HEK293 (cell line): ENCODE results near the gene POLR3C.

Experiments used
- ATF2 ChIP-seq: fragments of 450-650 bp; formaldehyde crosslinking; IDR thresholded peaks from 2 replicates; pipeline ENCODE4 v1.5.1; 2016; ENCODE audit warnings: missing biosample characterization, missing genetic modification characterization, low read depth
- GLIS1 ChIP-seq: fragments of 450-650 bp; formaldehyde crosslinking; IDR thresholded peaks from 2 replicates; pipeline ENCODE4 v1.5.1; 2016; ENCODE audit warnings: missing biosample characterization, missing genetic modification characterization
- HOXA7 ChIP-seq: sonication (generic); formaldehyde crosslinking; IDR thresholded peaks from 2 replicates; pipeline ENCODE4 v1.8.1; 2022; ENCODE audit warnings: missing genetic modification reagents, borderline replicate concordance
- IKZF3 ChIP-seq: fragments of 450-650 bp; IDR thresholded peaks from 2 replicates; pipeline ENCODE4 v1.5.0; 2018; ENCODE audit warnings: missing biosample characterization, mild to moderate bottlenecking, missing genetic modification characterization, moderate library complexity
- KLF1 ChIP-seq: fragments of 450-650 bp; formaldehyde crosslinking; IDR thresholded peaks from 2 replicates; pipeline ENCODE4 v1.5.1; 2016; ENCODE audit warnings: missing biosample characterization, missing genetic modification characterization
- MYNN ChIP-seq: fragments of 450-650 bp; formaldehyde crosslinking; IDR thresholded peaks from 2 replicates; pipeline ENCODE4 v1.5.1; 2016; ENCODE audit warnings: missing biosample characterization, missing genetic modification characterization, borderline replicate concordance
- OVOL3 ChIP-seq: fragments of 450-650 bp; formaldehyde crosslinking; IDR thresholded peaks from 2 replicates; pipeline ENCODE4 v1.5.1; 2016; ENCODE audit warnings: missing biosample characterization, missing genetic modification characterization
- PRDM1 ChIP-seq: fragments of 450-650 bp; formaldehyde crosslinking; IDR thresholded peaks from 2 replicates; pipeline ENCODE4; 2016; ENCODE audit warnings: missing biosample characterization, missing genetic modification characterization
- ZBTB48 ChIP-seq: fragments of 450-650 bp; formaldehyde crosslinking; IDR thresholded peaks from 2 replicates; pipeline ENCODE4 v1.5.1; 2016; ENCODE audit warnings: missing biosample characterization, missing genetic modification characterization
- ZFP41 ChIP-seq: fragments of 450-650 bp; formaldehyde crosslinking; IDR thresholded peaks from 2 replicates; pipeline ENCODE4 v1.5.1; 2016; ENCODE audit warnings: missing biosample characterization, missing genetic modification characterization, borderline replicate concordance
- ZNF10 ChIP-seq: fragments of 450-650 bp; formaldehyde crosslinking; IDR thresholded peaks from 2 replicates; pipeline ENCODE4 v1.5.1; 2017; ENCODE audit warnings: missing biosample characterization, missing genetic modification characterization
- ZNF24 ChIP-seq: fragments of 450-650 bp; formaldehyde crosslinking; IDR thresholded peaks from 2 replicates; pipeline ENCODE4 v1.5.1; 2016; ENCODE audit warnings: missing biosample characterization, missing genetic modification characterization
- ZNF354C ChIP-seq: fragments of 450-650 bp; formaldehyde crosslinking; IDR thresholded peaks from 2 replicates; pipeline ENCODE4 v1.5.1; 2016; ENCODE audit warnings: missing biosample characterization, missing genetic modification characterization, low read depth, borderline replicate concordance
- ZNF423 ChIP-seq: fragments of 450-650 bp; formaldehyde crosslinking; IDR thresholded peaks from 2 replicates; pipeline ENCODE4 v1.5.1; 2016; ENCODE audit warnings: missing biosample characterization, missing genetic modification characterization
- ZNF530 ChIP-seq: fragments of 450-650 bp; formaldehyde crosslinking; IDR thresholded peaks from 2 replicates; pipeline ENCODE4 v1.5.1; 2016; ENCODE audit warnings: low read depth, missing biosample characterization, missing genetic modification characterization
- ZNF580 ChIP-seq: fragments of 450-650 bp; formaldehyde crosslinking; IDR thresholded peaks from 2 replicates; pipeline ENCODE4 v1.5.1; 2016; ENCODE audit warnings: missing biosample characterization, missing genetic modification characterization
- ZNF623 ChIP-seq: fragments of 450-650 bp; formaldehyde crosslinking; IDR thresholded peaks from 2 replicates; pipeline ENCODE4 v1.5.1; 2016; ENCODE audit warnings: missing biosample characterization, missing genetic modification characterization
- ZNF677 ChIP-seq: fragments of 450-650 bp; IDR thresholded peaks from 2 replicates; pipeline ENCODE4 v1.5.0; 2018; ENCODE audit warnings: missing biosample characterization, mild to moderate bottlenecking, missing genetic modification characterization, moderate library complexity
- ZSCAN4 ChIP-seq: fragments of 450-650 bp; formaldehyde crosslinking; IDR thresholded peaks from 2 replicates; pipeline ENCODE4 v1.5.1; 2017; ENCODE audit warnings: missing biosample characterization, missing genetic modification characterization
- TF ChIP-seq, protein P1 (sequence below): fragments of 450-650 bp; formaldehyde crosslinking; IDR thresholded peaks from 2 replicates; pipeline ENCODE4 v1.5.1; 2016; ENCODE audit warnings: missing biosample characterization, missing genetic modification characterization
- TF ChIP-seq, protein P2 (sequence below): fragments of 450-650 bp; formaldehyde crosslinking; IDR thresholded peaks from 2 replicates; pipeline ENCODE4 v1.5.1; 2016; ENCODE audit warnings: missing biosample characterization, missing genetic modification characterization
- TF ChIP-seq, protein P3 (sequence below): fragments of 450-650 bp; formaldehyde crosslinking; IDR thresholded peaks from 2 replicates; pipeline ENCODE4 v1.5.1; 2016; ENCODE audit warnings: missing biosample characterization, missing genetic modification characterization, borderline replicate concordance
- TF ChIP-seq, protein P4 (sequence below): fragments of 450-650 bp; formaldehyde crosslinking; IDR thresholded peaks from 2 replicates; pipeline ENCODE4 v1.5.1; 2016; ENCODE audit warnings: missing biosample characterization, missing genetic modification characterization
- TF ChIP-seq, protein P5 (sequence below): fragments of 450-650 bp; formaldehyde crosslinking; IDR thresholded peaks from 2 replicates; pipeline ENCODE4 v1.5.1; 2016; ENCODE audit warnings: missing biosample characterization, missing genetic modification characterization

The POLR3C gene

DNA sequence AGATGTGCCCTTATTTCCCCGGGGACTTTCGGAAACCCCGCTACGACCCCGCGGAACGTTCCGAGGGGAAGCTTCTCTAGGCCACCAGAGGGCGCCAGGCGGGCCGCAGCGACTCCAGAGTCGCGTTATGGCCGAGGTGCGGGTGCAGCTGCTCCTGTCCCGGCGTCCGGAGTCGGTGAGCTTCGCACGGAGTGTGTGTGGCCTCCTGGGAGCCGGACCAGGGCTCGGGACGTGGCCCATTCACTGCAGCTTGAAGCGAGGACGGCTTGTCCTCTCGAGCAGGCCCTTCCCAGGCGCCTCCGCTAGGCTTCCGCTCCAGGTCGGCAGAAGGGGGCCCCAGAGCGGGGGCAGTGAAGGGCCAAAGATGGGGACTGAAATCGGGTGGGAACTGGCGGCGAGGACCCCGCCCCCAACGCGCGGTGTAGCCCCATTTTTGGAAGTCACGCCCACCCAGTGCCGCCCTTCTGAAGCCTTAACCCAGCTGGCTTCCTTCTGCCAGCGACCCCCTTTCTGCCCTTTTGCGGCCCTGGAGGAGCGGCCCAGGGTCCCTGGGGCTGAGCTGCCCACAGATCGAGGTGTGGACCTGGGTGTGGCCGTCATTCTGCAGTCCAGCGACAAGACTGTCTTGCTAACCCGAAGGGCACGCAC is 21.6 kb downstream of the POLR3C start, which contains the start of gene NUDT17 (continued):
- TF ChIP-seq, protein P1, sequence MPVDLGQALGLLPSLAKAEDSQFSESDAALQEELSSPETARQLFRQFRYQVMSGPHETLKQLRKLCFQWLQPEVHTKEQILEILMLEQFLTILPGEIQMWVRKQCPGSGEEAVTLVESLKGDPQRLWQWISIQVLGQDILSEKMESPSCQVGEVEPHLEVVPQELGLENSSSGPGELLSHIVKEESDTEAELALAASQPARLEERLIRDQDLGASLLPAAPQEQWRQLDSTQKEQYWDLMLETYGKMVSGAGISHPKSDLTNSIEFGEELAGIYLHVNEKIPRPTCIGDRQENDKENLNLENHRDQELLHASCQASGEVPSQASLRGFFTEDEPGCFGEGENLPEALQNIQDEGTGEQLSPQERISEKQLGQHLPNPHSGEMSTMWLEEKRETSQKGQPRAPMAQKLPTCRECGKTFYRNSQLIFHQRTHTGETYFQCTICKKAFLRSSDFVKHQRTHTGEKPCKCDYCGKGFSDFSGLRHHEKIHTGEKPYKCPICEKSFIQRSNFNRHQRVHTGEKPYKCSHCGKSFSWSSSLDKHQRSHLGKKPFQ, result peak; percentile 96
- no peak for TF ChIP-seq HOXA7 (CRISPR knock-in tag)
- no peak for TF ChIP-seq ZNF677 (tag by site-specific recombination)
- TF ChIP-seq ZSCAN4, result no peak
- TF ChIP-seq ZNF354C, result no peak
- TF ChIP-seq, protein P2, sequence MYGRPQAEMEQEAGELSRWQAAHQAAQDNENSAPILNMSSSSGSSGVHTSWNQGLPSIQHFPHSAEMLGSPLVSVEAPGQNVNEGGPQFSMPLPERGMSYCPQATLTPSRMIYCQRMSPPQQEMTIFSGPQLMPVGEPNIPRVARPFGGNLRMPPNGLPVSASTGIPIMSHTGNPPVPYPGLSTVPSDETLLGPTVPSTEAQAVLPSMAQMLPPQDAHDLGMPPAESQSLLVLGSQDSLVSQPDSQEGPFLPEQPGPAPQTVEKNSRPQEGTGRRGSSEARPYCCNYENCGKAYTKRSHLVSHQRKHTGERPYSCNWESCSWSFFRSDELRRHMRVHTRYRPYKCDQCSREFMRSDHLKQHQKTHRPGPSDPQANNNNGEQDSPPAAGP (tag by site-specific recombination), result 0 out of 2 replicates have a peak, but pooled peaks have one; percentile 26
- TF ChIP-seq MYNN (tag by site-specific recombination), result no peak
- peak; percentile 47 for TF ChIP-seq KLF1 (tag by site-specific recombination)
- TF ChIP-seq PRDM1, result no peak
- no peak for TF ChIP-seq ZNF580
- TF ChIP-seq ATF2 (tag by site-specific recombination), result no peak
- TF ChIP-seq ZBTB48 (tag by site-specific recombination), result peak; percentile 68; the same call in 1 of the 2 replicates
- TF ChIP-seq, protein P3, sequence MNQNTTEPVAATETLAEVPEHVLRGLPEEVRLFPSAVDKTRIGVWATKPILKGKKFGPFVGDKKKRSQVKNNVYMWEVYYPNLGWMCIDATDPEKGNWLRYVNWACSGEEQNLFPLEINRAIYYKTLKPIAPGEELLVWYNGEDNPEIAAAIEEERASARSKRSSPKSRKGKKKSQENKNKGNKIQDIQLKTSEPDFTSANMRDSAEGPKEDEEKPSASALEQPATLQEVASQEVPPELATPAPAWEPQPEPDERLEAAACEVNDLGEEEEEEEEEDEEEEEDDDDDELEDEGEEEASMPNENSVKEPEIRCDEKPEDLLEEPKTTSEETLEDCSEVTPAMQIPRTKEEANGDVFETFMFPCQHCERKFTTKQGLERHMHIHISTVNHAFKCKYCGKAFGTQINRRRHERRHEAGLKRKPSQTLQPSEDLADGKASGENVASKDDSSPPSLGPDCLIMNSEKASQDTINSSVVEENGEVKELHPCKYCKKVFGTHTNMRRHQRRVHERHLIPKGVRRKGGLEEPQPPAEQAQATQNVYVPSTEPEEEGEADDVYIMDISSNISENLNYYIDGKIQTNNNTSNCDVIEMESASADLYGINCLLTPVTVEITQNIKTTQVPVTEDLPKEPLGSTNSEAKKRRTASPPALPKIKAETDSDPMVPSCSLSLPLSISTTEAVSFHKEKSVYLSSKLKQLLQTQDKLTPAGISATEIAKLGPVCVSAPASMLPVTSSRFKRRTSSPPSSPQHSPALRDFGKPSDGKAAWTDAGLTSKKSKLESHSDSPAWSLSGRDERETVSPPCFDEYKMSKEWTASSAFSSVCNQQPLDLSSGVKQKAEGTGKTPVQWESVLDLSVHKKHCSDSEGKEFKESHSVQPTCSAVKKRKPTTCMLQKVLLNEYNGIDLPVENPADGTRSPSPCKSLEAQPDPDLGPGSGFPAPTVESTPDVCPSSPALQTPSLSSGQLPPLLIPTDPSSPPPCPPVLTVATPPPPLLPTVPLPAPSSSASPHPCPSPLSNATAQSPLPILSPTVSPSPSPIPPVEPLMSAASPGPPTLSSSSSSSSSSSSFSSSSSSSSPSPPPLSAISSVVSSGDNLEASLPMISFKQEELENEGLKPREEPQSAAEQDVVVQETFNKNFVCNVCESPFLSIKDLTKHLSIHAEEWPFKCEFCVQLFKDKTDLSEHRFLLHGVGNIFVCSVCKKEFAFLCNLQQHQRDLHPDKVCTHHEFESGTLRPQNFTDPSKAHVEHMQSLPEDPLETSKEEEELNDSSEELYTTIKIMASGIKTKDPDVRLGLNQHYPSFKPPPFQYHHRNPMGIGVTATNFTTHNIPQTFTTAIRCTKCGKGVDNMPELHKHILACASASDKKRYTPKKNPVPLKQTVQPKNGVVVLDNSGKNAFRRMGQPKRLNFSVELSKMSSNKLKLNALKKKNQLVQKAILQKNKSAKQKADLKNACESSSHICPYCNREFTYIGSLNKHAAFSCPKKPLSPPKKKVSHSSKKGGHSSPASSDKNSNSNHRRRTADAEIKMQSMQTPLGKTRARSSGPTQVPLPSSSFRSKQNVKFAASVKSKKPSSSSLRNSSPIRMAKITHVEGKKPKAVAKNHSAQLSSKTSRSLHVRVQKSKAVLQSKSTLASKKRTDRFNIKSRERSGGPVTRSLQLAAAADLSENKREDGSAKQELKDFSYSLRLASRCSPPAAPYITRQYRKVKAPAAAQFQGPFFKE, result no peak
- TF ChIP-seq ZNF423 (tag by site-specific recombination), result no peak
- TF ChIP-seq ZNF24 (tag by site-specific recombination), result no peak
- TF ChIP-seq, protein P4, sequence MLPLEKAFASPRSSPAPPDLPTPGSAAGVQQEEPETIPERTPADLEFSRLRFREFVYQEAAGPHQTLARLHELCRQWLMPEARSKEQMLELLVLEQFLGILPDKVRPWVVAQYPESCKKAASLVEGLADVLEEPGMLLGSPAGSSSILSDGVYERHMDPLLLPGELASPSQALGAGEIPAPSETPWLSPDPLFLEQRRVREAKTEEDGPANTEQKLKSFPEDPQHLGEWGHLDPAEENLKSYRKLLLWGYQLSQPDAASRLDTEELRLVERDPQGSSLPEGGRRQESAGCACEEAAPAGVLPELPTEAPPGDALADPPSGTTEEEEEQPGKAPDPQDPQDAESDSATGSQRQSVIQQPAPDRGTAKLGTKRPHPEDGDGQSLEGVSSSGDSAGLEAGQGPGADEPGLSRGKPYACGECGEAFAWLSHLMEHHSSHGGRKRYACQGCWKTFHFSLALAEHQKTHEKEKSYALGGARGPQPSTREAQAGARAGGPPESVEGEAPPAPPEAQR (tag by site-specific recombination), result no peak
- TF ChIP-seq ZNF10 (tag by site-specific recombination), result no peak
- no peak for TF ChIP-seq ZFP41
- no peak for TF ChIP-seq ZNF530 (tag by site-specific recombination)
- TF ChIP-seq, protein P5, sequence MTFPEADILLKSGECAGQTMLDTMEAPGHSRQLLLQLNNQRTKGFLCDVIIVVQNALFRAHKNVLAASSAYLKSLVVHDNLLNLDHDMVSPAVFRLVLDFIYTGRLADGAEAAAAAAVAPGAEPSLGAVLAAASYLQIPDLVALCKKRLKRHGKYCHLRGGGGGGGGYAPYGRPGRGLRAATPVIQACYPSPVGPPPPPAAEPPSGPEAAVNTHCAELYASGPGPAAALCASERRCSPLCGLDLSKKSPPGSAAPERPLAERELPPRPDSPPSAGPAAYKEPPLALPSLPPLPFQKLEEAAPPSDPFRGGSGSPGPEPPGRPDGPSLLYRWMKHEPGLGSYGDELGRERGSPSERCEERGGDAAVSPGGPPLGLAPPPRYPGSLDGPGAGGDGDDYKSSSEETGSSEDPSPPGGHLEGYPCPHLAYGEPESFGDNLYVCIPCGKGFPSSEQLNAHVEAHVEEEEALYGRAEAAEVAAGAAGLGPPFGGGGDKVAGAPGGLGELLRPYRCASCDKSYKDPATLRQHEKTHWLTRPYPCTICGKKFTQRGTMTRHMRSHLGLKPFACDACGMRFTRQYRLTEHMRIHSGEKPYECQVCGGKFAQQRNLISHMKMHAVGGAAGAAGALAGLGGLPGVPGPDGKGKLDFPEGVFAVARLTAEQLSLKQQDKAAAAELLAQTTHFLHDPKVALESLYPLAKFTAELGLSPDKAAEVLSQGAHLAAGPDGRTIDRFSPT (tag by site-specific recombination), result no peak
- TF ChIP-seq GLIS1 (tag by site-specific recombination), result 0 out of 2 replicates have a peak, but pooled peaks have one; percentile 10
- TF ChIP-seq ZNF623 (tag by site-specific recombination), result no peak
- peak; percentile 39; the same call in 1 of the 2 replicates for TF ChIP-seq IKZF3 (tag by site-specific recombination)
- no peak for TF ChIP-seq OVOL3 (tag by site-specific recombination)
